Posterior cingulate gyrus (tissue), 11 donors: Measurements from ENCODE around the gene IPCEF1.
A peak's percentile ranks its signal among the peaks of the same experiment; 100 is the strongest.
"Not testable (repeated sequence)": the region's sequence is repeated elsewhere in the genome, so short reads cannot be mapped to it uniquely, and the experiment has no call there.

Experiments
- DNase-seq, 10 donors: peaks; one replicate each; pipeline versions ENCODE4 v3.0.0 to v3.0.0-alpha.2; 2020 to 2021; ENCODE audit warnings: mixed read lengths in 3 of 10
- intact Hi-C: fragments of 100-400 bp; cut with DNase I; formaldehyde crosslinking; loops from one replicate; pipeline ENCODE4 v1.15.1; 2023

Gene IPCEF1

GRCh38 chr6:154341336-154341735 is 15.3 kb downstream of the IPCEF1 start:
- DNase-seq: no peak
- intact Hi-C loops: no loop called here

GRCh38 chr6:154337406-154338005 is 19.1 kb downstream of the IPCEF1 start:
- DNase-seq: no peak
- intact Hi-C loops: no loop called here

GRCh38 chr6:154334147-154334546 is 22.5 kb downstream of the IPCEF1 start:
- intact Hi-C loops: not testable (repeated sequence)

GRCh38 chr6:154331750-154332149 is 24.9 kb downstream of the IPCEF1 start:
- intact Hi-C loops: no loop called here
- DNase-seq: no peak

More at GRCh38 chr6:154334147-154334546, 22.5 kb downstream of the IPCEF1 start:
- not testable (repeated sequence) for DNase-seq

GRCh38 chr6:154329350-154330170 is 27.0 kb downstream of the IPCEF1 start:
- DNase-seq: no peak

GRCh38 chr6:154327313-154327712 is 29.3 kb downstream of the IPCEF1 start:
- intact Hi-C loops, DNase-seq: not testable (repeated sequence)

More at GRCh38 chr6:154329350-154330170, 27.0 kb downstream of the IPCEF1 start:
- intact Hi-C loops: no loop called here

- DNase-seq: no peak
- intact Hi-C loops: no loop called here
These were observed 31.5 kb downstream of the IPCEF1 start for GRCh38 chr6:154325142-154325541.

GRCh38 chr6:154320181-154320580 is 36.4 kb downstream of the IPCEF1 start:
- intact Hi-C loops: no loop called here
- DNase-seq: no peak

GRCh38 chr6:154319231-154319858 is 37.3 kb downstream of the IPCEF1 start:
- DNase-seq: no peak
- intact Hi-C loops: no loop called here

- no peak for DNase-seq
- intact Hi-C loops: no loop called here
These were observed 37.9 kb downstream of the IPCEF1 start for GRCh38 chr6:154318721-154319120.

GRCh38 chr6:154316131-154316530 is 40.5 kb downstream of the IPCEF1 start:
- DNase-seq: no peak
- intact Hi-C loops: no loop called here

GRCh38 chr6:154314084-154314483 is 42.5 kb downstream of the IPCEF1 start:
- intact Hi-C loops: no loop called here
- no peak for DNase-seq

- DNase-seq: no peak
- intact Hi-C loops: no loop called here
These were observed 47.6 kb downstream of the IPCEF1 start for GRCh38 chr6:154308986-154309385.

GRCh38 chr6:154307696-154308425 is 48.7 kb downstream of the IPCEF1 start:
- DNase-seq: no peak
- intact Hi-C loops: no loop called here

GRCh38 chr6:154307147-154307546 is 49.5 kb downstream of the IPCEF1 start:
- peak in 1 of 10 donors; percentile 38 for DNase-seq
- intact Hi-C loops: not testable (repeated sequence)

- no peak for DNase-seq
- intact Hi-C loops: no loop called here
These were observed 49.9 kb downstream of the IPCEF1 start for GRCh38 chr6:154306696-154307095.

GRCh38 chr6:154304191-154304590 is 52.4 kb downstream of the IPCEF1 start:
- intact Hi-C loops: no loop called here
- no peak for DNase-seq

- intact Hi-C loops, DNase-seq: not testable (repeated sequence)
These were observed 53.0 kb downstream of the IPCEF1 start for GRCh38 chr6:154303642-154304041.

GRCh38 chr6:154301839-154302752 is 54.5 kb downstream of the IPCEF1 start:
- intact Hi-C loops: no loop called here
- DNase-seq: peak in 1 of 10 donors; percentile 52
